ENCODE results near the gene LGALS7B. TPM values are rescaled to one million over a fixed set of nuclear protein-coding genes. Genes with fewer than 3 reads are reported as not detected.

Gene LGALS7B
- total RNA-seq, 2 donors from 2014 or later: not detected

DNA sequence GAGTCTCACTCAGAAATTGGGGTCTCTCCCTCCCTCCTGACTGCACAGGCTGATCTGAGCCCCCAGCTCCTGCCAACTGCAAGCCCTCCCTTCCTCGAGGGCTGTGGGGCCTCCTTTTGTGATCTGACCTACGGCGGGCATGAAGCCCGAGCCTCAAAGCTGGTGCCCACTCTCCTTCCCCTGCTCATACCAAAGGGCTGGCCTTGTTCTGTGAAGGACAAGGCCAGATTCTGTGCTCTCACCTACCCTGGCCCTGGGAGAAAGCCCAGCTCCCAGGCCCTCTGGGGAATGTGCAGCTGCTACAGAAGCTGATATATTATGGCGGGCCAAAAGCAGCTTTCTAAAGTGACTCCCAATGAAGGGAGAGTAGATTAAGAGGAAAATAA lies 51.6 kb downstream of the LGALS7B start:
- peak in 3 of 4 donors; percentile 64 to 77 (median 67) for DNase-seq
- H3K4me1 ChIP-seq: peaks cover 78% of the 10 kb centered on the region
- H3K27me3 ChIP-seq: no peaks in the 10 kb centered on the region
- no peak overlapping the region for H3K4me3 ChIP-seq
- TF ChIP-seq, protein P1, sequence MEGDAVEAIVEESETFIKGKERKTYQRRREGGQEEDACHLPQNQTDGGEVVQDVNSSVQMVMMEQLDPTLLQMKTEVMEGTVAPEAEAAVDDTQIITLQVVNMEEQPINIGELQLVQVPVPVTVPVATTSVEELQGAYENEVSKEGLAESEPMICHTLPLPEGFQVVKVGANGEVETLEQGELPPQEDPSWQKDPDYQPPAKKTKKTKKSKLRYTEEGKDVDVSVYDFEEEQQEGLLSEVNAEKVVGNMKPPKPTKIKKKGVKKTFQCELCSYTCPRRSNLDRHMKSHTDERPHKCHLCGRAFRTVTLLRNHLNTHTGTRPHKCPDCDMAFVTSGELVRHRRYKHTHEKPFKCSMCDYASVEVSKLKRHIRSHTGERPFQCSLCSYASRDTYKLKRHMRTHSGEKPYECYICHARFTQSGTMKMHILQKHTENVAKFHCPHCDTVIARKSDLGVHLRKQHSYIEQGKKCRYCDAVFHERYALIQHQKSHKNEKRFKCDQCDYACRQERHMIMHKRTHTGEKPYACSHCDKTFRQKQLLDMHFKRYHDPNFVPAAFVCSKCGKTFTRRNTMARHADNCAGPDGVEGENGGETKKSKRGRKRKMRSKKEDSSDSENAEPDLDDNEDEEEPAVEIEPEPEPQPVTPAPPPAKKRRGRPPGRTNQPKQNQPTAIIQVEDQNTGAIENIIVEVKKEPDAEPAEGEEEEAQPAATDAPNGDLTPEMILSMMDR (IDR thresholded peaks at IDR 0.05): no peak
- no peak for TF ChIP-seq POLR2A (IDR thresholded peaks at IDR 0.05)
- 22 to 40% methylated on average over 1 to 5 of the region's 5 CpGs for WGBS, 2 donors
- H3K27ac ChIP-seq: peak overlapping the region; percentile 33 to 60 (median 51)
- peak; percentile 43 for ATAC-seq
- H3K9me3 ChIP-seq: no peaks in the 10 kb centered on the region
- peaks cover 24 to 72% of the 10 kb centered on the region in 2 donors for H3K36me3 ChIP-seq (replicated peaks in 1 of 2; ENCODE audit: insufficient read depth in 1 of 2, low read depth in 2 of 2)
- intact Hi-C loops (cut with DNase I): no loop called here

Small RNA genes lying within 50 kb of the gene (small RNA-seq; reads per million reads assigned to genes)
- gene RNU6-140P: not detected

Other genes starting within 250 kb of the LGALS7B start
- gene MAP4K1, start 171.2 kb upstream of the LGALS7B start, total RNA-seq: 1 to 10 TPM; 2.0 to 2.9 TPM
- 100 to 1,000 TPM; 108 to 169 TPM for gene EIF3K, start 170.0 kb upstream of the LGALS7B start, total RNA-seq
- 100 to 1,000 TPM; 143 to 148 TPM for gene ACTN4, start 141.6 kb upstream of the LGALS7B start, total RNA-seq
- 10 to 100 TPM in 1 of 2 donors, 1 to 10 TPM in 1; 9.9 to 11.4 TPM for gene CAPN12, start 44.7 kb upstream of the LGALS7B start, total RNA-seq
- gene LGALS7, start 15.7 kb upstream of the LGALS7B start, total RNA-seq: not detected
- gene LGALS4, start 23.7 kb downstream of the LGALS7B start, total RNA-seq: 100 to 1,000 TPM in 1 of 2 donors, 10 to 100 TPM in 1; 54.1 to 153 TPM
- gene ECH1, start 42.6 kb downstream of the LGALS7B start, total RNA-seq: 10 to 100 TPM; 87.4 to 93.3 TPM
- 100 to 1,000 TPM in 1 of 2 donors, 10 to 100 TPM in 1; 80.4 to 139 TPM for gene HNRNPL, start 60.8 kb downstream of the LGALS7B start, total RNA-seq
- gene RINL, start 89.1 kb downstream of the LGALS7B start, total RNA-seq: 10 to 100 TPM in 1 of 2 donors, 1 to 10 TPM in 1; 6.9 to 13.7 TPM
- 10 to 100 TPM; 33.2 to 39.6 TPM for gene SIRT2, start 110.4 kb downstream of the LGALS7B start, total RNA-seq
- gene NFKBIB, start 110.8 kb downstream of the LGALS7B start, total RNA-seq: 10 to 100 TPM in 1 of 2 donors, 1 to 10 TPM in 1; 7.8 to 28.3 TPM
- not detected for gene CCER2, start 123.0 kb downstream of the LGALS7B start, total RNA-seq
- 10 to 100 TPM; 25.2 to 34.6 TPM for gene SARS2, start 141.6 kb downstream of the LGALS7B start, total RNA-seq
- 10 to 100 TPM; 16.6 to 16.8 TPM for gene MRPS12, start 141.7 kb downstream of the LGALS7B start, total RNA-seq
- 10 to 100 TPM; 18.8 to 25.2 TPM for gene FBXO17, start 186.5 kb downstream of the LGALS7B start, total RNA-seq
- gene FBXO27, start 243.3 kb downstream of the LGALS7B start, total RNA-seq: 1 to 10 TPM in 1 of 2 donors, under 1 TPM in 1; 0.52 to 4.3 TPM